NOMO-1 treated with DMSO at 0.1 percent for 48 hours (cell line): Measurements from ENCODE around the gene STEAP4.
A peak's percentile ranks its signal among the peaks of the same experiment; 100 is the strongest.

Experiments
- DNase-seq: peaks from one replicate; lab custom pipeline; 2025; ENCODE audit not compliant: unreplicated experiment; lab: John Stamatoyannopoulos, UW

The STEAP4 gene

DNA sequence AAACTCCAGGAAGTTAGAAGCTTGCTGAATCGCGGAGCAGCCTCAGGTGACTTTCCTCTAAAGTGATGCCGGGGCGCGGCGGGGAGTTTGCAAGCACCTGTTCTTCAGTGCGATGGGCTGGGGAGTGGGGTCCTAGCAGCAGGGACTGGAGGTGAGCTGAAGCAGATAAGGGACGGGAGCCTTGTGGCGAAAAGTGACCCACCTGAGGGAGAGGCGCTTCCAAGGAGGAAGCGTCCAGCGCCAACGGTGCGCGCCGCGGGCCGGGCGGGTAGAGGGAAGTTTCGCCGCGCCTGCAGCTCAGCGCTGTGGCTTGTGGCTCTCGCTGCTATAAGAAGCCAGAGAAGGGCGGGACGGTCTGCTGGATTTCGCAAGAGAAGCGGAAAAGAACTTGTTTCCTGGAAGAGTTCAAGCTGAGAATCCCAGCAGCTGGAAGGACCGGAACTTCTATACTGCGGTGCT, at the start of gene STEAP4:
TSS of gene STEAP4 (minus strand) at position 305 of the 459 bp plus-strand sequence. CDS start 22,625 bp downstream, outside the sequence.
- peak; percentile 94 for DNase-seq

DNA sequence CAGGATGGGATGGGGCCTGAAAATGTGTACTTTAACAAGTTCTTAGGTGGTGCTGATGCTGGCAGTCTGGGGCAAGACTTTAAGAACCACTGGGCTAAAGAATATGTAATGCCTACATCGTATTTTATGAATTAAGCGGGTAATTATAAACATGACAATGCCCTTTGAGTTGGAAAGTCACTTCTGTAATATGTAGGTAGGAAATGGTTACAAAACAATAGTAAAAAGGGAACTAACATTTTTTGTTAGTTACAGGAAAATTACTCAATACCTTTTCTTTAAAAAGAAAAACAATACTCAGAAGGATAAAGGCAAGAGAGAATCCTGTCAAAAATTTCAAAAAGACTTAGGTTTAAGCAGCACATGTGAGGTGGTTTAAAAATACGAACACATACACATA, 48.3 kb upstream of the STEAP4 start:
- DNase-seq, result peak; percentile 100

DNA sequence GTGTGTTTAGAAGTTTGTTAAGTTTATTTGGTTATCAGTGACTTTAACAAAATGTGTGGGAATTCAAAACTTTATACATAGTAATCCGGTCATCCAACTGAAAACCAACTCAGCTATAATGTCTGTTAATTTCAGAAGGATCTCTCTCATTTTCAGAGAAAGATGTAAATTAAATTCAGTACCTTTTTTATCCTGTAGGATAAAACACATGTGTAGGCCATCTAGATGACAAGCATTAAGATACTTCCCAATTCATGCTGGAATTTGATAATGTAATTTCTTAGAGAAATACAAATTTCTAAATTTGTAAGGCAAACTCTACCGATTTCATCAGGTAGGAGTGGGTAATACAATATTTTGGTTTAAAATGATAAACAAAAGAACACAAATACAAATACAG, 43.4 kb upstream of the STEAP4 start:
- no peak for DNase-seq

DNA sequence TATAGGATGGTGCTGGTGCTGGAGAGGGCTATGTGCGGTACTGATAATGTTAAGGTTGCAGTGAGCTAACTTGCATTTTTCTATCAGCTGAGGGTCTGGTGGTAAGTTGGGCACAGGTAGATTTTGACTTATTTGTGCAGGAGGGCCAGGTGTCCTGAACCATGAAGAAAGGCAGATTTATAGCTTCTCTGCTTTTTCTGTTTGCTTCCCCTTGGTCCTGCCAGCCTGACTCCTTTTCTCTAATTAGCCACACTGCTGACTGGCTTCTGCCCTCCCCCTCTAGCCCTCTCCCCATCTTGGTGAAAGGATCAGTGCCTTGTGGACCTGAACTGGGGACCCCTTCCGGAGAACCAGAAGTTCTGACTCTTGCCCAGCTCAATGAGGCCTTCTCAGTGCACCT, 40.8 kb upstream of the STEAP4 start:
- DNase-seq, result no peak

DNA sequence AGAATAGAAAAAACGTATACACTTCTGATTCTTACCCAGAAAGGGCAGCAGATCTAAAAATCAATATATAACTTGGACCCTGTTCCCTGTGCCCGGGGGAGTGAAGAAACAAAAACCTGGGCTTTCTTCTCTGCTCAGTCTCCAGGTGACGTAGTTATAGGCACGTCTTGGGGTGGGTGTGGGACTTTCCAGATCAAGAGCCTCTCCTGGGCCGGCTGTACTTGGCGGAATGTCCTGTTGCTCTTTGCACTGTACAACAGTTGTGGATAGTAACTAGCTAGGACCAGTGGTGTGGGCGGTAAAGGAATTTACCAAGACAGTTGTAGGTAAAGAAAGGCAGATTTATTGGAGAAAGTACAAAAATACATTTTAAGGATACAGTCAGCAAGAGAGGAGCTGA, 40.4 kb upstream of the STEAP4 start:
- DNase-seq, result no peak

DNA sequence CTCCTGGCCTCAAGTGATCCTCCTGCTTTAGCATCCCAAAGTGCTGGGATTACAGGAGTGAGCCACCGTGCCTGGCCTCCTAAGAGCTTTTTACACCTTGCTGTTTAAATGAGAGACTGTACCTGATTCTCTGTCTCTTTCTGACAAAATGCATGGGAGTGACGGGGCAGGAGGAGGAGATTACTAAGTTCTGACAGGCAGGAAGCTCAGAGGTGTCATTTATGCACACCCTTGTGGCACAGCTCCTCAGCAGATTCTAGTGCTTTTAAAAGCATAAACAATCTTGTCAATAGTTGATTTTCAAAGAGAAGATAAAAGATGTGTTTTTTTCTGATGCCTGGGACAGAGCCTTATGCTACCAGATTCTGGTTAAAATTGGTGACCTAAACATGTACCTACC, 39.7 kb upstream of the STEAP4 start:
- DNase-seq, result no peak

DNA sequence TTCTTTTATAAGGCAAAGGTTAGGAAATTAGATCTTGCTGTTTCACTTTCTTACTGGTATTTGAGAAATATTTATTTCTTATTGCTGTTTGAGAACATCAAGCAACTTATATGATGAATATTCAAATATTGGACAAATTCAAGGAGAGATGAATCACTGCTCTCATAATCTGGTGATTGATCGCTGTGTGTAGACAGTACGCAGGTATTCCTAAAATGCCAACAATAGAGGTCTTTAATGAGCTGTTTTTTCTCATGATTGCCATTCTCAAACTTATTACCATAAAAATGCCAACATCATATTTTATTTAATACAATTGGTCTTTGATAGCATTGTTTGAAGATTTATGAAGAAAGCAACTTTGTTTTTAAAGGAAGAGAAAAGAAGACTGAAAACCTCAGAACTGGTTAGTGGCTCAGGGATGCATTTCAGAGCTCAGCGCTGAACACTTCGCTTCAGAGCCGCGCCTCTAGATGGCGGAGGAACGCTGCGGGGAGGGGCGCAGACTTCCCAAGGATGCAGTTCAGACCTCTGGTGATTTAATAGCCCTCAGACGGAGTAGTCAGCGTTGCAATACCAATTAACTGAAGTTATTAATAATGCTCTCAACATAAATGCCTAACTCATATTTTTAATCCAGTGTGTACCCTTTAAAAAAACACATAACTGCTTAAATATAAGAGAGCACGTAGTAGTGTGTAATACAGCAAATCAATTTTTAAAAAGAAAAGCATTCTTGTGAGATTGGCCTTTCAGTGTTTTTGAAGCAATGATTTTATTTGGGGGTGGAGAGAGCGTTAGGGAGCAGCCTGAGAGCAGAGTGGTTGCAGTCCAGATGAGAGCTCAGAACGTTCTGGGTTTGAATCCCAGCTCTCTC, 38.5 kb upstream of the STEAP4 start:
- DNase-seq, result peak; percentile 67

DNA sequence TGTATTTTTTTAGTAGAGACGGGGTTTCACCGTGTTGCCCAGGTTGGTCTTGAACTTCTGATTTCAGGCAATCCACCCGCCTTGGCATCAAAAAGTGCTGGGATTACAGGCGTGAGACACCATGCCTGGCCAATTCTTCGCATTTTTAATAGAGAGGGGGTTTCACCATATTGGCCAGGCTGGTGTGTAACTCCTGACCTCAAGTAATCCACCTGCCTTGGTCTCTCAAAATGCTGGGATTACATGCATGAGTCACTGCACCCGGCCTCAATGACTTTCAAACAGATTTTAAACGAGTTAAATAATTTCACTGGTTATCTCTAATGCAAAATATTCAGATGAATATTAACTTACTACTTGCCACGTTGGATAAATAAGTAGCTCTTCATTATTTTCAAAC, 37.6 kb upstream of the STEAP4 start:
- no peak for DNase-seq

DNA sequence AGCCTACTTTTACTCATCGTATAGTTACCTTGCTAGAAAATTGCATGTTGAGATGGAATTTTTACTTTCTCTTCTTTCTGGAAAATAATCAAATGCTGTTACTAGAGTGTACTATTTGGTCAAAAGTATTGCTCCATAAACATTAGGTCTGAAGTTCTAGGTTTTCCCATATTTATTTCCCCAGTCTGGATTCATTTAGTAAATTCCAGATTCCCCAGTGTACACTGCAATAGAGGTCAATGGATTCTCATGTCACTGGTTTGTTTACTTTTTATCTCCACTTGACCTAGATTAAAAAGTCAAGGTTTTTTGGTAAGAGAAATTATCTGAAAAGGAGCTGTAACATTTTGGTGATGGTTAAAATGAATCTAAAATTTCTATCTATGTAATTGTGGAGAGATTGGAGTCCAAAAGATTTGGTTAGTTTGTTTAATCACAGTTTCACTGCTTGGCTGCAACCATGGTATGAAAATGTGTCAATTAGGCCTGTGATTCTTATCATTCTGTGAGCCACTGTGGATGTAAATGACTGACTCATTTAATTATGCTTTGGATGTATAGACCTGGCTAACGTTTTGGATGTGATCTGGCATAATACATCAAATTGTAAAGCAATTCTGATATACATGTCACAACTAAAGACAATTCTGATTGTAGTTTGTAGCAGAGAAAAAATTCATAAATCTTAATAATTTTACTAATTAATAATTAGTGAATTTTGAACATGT, 32.7 kb upstream of the STEAP4 start:
- no peak for DNase-seq

DNA sequence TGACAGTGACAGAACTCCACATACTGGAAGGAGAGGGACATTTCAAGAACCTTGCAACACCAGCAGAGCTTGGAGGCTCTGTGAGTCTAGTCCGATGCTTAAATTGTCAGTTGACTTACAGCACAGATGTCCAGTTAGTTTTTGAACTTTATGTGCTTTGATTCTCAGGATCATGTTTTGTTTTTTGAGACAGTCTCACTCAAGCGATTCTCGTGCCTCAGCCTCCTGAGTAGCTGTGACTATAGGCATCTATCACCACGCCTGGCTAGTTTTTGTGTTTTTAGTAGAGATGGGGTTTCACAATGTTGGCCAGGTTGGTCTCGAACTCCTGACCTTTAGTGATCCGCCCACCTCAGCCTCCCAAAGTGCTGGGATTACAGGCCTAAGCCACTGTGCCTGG, 31.8 kb upstream of the STEAP4 start:
- DNase-seq, result no peak

DNA sequence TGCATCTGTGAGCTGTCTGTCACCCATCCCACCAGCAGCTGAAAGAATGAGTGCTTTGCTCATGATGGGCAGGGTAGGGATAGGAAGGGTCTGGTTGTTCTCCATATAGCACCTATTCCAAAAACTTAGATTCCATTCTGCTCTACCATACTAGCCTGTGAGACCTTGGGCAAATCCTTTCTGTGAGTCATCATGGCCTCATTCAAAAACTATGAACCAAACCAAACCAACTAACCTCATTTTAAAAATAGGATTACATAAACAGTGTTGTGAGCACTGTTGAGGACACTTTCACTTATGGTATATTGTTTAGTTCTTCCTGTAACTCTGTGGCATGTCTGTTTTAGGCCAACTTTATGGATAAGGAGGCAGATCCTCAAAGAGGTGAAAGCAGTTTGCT, 30.9 kb upstream of the STEAP4 start:
- peak; percentile 31 for DNase-seq

DNA sequence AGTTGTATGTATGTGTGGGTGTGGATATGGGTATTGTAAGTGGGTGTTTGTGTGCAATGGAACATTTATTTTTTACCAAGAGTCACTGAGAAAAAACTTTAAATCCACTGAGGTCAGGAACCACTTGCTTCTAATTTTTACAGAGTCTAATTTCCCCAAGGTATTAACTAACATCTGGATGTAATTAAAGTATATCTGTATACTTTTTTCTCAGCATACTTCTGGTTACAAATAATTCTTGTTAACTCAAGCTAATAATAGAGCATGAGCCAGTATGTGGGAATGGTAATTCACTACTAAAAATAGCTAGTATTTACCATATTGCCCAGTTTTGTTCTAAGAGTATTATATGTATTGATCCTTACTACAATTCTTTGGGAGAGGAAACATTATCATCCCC, 24.6 kb upstream of the STEAP4 start:
- DNase-seq, result no peak

DNA sequence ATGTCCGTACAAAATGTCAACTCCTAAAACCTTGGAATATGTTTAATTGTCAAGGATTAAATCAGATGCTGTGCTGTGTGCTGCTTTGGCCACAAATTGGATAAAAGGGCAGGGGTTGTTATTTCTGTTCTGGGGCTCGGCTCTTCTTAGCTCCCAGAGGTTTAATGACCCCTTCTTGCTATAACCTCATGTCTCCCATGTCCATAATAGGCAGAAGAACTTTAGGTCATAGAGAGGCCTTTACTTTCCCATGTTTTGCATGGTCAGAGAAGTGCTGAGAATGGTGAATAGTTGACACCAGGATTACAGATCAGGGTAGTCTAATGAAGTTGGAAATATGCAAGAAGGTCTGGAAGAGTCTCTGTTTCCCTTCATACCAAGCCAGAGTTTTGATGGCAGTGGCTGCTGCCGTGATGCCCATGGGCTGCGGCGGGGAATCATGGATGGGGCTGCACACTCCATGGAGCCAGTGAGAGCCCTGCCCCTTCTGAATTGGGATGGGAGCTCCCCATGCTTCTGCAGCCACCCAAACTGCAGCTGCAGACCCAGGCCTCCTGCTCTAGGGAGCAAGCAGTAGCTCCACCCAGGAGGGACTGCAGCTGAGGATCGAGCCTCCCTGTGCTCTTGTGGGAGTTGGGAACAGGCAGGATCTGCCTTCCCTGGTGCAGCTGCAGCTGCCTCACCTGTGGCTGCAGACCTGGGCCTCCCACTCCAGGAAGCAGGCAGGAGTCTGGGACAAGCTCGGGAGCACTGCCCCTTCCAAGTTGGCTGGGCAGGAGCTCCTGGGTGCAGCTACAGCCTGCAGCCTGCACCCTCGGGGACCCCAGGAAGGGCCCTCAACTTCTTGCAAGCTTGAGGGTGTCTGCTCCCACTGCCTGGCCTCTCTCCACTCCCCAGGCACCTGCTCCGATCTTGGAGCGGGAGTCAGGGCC, 23.1 kb upstream of the STEAP4 start:
- no peak for DNase-seq

DNA sequence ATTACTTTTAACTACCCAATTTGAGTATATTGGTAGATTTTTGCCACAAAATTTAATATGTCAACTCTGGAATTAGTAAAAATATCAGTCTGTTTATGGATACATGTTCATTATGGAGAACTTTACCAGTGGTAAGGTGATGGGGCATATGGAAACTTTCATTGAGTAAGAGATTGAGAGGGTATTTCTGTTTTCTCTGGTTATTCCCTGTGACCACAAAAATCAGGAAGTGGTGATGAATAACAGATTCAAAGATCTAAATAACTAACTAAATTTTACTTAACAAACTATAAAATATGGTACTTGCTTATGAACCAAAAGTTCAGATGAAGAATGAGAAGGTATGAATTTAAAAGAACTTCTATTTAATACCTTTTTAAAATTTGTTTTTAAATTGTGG, 22.1 kb upstream of the STEAP4 start:
- DNase-seq, result peak; percentile 98

DNA sequence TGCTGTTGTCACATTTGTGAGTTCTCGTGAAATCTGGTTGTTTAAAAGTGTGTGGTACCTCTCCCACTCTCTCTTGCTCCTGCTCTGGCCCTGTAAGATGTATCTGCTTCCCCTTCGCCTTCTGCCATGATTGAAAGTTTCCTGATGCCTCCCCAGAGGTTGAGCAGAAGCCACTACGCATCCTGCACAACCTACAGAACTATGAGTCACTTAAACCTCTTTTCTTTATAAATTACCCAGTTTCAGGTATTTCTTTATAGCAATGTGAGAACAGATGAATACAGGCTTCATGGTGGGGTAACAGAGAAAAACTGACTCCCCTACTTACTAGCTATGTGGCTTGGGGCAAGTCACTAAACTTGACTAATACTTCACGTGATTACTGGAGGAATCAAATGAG, 18.0 kb upstream of the STEAP4 start:
- DNase-seq, result no peak

DNA sequence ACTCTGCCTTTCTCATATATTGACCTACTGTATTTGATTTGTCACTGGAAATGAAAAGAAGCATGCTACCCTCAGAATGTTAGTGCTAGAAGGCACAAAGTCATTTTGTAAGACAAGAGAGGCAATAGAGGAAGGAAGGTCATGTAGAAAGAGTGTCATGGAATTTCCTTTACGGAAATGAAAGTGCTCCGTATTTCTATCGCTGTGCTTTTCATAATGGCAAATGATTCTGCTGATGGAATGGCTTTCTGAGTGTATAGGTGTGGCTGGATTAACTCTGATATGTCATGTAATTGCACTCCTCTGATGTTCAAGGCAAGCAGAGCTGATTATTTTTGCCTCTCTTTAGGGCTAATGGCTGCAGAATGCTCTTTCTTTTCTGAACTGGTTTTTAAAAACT, 15.5 kb upstream of the STEAP4 start:
- peak; percentile 99 for DNase-seq

DNA sequence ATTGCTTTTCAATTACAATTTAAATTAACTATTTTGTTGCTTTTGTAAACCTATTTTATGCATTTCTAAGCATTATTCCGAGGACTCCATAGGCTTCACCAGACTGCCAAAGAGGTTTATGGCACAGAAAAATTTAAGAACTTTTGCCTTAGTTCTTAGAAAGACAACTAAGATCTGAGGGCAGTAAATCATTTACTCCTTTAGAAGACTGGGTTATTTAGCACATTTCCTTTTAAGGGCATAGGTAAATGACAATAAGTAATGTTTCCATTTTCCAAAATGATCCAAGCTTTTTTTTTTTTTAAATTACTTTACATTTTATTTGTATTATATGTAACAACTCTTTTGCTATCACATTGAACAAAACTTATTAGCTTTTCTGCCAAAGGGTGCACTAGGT, 15.0 kb upstream of the STEAP4 start:
- no peak for DNase-seq

DNA sequence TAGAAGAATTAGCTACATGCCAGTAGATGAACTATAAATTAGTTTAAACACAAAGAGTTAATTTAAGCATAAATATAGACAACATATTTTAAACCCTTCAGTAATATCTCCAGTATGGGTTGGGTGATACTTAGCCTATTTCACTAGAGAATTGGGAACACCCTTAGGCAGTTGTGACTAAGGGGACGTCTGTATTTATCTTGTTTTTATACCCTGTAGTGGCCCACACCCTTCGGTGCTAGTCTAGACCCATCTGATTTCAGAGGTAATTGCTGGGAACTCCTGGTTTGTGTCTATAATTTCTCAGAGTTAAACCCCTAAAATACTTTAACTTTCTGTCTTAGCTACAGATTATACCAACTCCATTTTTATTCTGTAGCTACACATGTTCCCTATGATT, 11.5 kb upstream of the STEAP4 start:
- DNase-seq, result no peak

DNA sequence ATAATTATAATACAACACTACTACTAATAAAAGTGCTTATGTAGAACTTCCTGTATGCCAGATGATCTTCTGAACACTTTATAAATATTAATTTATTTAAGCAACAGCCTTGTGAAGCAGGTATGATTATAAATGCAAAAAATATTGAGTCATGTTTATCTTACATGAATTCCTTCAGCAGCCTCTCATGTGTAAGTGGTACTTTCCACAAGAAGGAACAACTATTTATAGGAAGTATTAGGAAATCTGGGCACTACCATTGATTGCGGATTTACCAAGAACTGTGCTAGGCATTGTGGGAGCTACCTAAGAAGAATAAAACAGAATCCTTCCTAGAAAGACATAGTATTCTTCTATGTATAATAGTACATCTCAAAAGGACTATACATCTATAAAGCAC, 10.7 kb upstream of the STEAP4 start:
- peak; percentile 48 for DNase-seq

DNA sequence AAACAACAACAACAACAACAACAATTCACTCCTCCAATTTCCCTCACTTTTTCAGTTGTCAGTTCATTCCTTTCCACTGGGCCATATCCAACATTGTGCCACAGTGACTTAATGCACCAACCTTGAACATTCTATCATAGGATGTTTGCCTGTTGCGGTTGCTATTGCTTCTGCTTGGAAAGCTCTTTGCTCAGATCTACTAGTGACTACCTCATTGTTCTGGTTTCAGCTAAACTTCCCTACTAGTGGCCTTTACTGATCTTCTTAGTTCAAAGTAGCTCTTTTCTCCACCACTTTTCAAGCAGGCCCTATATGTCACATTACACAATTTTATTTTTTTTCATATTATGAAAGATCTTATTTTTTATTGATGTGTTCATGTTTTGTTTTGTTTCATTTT, 9.8 kb upstream of the STEAP4 start:
- no peak for DNase-seq

DNA sequence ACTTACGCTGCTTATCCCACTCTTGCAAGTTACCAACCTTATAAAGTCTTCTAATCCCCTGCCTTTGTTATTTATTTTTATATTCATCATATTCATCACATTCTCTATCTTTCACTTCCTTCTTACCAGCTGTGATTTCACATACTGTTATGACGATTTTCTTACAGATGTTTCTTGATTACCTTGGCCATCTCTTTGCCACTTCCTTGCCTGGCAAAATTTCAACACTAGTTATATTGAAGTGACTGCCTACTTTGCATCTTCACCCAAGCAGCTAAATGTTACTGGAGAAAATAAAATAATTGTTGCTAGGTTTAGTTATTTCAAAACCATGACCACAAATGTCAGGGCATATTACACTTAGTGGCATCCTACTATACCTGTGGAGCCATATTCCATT, 8.8 kb upstream of the STEAP4 start:
- peak; percentile 90 for DNase-seq
